GM12892 (cell line): ENCODE measurements around the gene TRIM24.

ENCODE experiments used
- POLR2A ChIP-seq: IDR thresholded peaks from 2 replicates; pipeline ENCODE4 v1.6.1; 2011; ENCODE audit warnings: low read depth, low read length, control low read depth
- POLR2AphosphoS5 ChIP-seq: IDR thresholded peaks from 2 replicates; pipeline ENCODE4 v1.6.1; 2011; ENCODE audit warnings: low read depth, low read length, control low read depth
- TAF1 ChIP-seq: IDR thresholded peaks from 2 replicates; pipeline ENCODE4 v1.6.1; 2011; ENCODE audit warnings: low read depth, mild to moderate bottlenecking, control low read depth, low read length, borderline replicate concordance

GRCh38 chr7:138569418-138569817 lies 109.4 kb downstream of the TRIM24 start:
- no peak for TF ChIP-seq POLR2A
- TF ChIP-seq POLR2AphosphoS5: no peak
- TF ChIP-seq TAF1: no peak
